GM19455 (cell line): ENCODE data around the gene TMEM181.

Experiments used
- ATAC-seq: cut with Tn5 transposase; IDR thresholded peaks from one replicate; pipeline ENCODE4 v1.9.1; 2021; ENCODE audit not compliant: unreplicated experiment

TMEM181 gene

DNA sequence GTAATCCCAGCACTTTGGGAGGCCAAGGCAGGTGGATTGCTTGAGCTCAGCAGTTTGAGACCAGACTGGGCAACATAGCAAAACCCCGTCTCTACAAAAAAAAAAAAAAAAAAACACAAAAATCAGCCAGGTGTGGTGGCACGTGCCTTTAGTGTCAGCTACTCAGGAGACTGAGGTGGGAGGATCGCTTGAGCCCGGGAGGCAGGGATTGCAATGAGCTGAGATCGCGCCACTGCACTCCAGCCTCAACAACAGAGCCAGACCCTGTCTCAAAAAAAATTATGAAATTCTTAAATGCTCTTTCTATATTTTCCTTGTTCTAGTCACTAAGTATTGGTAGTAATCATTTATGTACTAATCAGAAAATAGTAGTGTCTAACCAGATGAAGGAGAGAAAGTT is 120.6 kb downstream of the TMEM181 start:
- ATAC-seq: no peak

DNA sequence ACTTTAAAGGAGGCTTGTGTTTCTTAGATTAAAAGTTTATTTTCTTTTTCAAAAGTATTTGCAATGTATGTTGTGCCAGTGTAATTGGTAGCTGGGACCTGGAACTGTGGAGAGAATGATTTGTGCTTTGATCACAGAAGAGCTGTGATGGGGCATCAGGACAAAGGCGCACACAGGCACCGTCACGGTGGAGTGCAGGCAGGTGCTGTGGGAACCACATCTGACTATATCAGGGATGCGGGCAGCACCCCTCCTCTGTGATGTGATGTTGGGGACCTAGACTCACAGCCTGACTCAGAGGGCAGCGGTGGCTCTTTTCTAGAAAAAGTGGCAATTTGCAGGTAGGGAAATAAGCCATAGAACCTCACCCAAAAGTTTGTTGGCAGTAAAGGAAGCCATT is 124.4 kb downstream of the TMEM181 start:
- ATAC-seq: no peak

DNA sequence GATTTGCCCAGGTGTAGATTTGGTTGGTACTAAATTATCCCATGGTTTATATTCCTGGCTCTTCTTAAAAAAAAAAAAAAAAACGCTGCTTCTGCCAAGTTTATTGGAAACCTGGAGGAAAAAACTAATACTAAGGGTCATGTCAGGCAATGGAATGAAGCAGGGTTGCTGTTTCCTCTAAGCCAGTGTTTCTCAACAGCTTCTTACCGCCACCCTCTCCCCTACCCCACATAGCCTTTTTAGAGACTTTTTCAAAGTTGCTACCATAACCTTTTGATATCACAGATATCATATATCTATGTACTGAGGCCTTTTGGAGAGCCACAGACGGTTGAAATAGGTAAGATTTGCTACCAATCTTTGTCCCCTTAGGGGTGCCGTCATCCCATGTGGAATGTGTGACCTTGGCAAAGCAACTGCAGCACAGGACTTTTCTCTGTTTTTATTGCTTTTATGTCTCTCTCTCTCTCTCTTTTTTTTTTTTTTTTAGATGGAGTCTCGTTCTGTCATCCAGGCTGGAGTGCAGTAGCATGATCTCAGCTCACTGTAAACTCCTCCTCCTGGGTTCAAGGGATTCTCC is 124.9 kb downstream of the TMEM181 start:
- ATAC-seq: no peak
